Skeletal muscle satellite cell (primary cell): Measurements from ENCODE around the gene ANO1.

Experiments
- H3K27me3 ChIP-seq: 2 replicates; pipeline ENCODE4 v1.7.0; 2013; ENCODE audit warnings: low read length; ENCODE audit not compliant: control insufficient read depth, insufficient read depth
- H3K36me3 ChIP-seq: 2 replicates; pipeline ENCODE4 v1.7.0; 2013; ENCODE audit warnings: mild to moderate bottlenecking, control low read depth, low read length; ENCODE audit not compliant: insufficient read depth
- H3K4me1 ChIP-seq: 2 replicates; pipeline ENCODE4 v1.7.0; 2013; ENCODE audit warnings: low read length; ENCODE audit not compliant: control insufficient read depth, insufficient read depth
- H3K4me2 ChIP-seq: 2 replicates; pipeline ENCODE4 v1.7.0; 2013; ENCODE audit warnings: mild to moderate bottlenecking, low read length
- H3K4me3 ChIP-seq: 2 replicates; pipeline ENCODE4 v1.7.0; 2013; ENCODE audit warnings: low read length
- H3K9ac ChIP-seq: 2 replicates; pipeline ENCODE4 v1.7.0; 2013; ENCODE audit warnings: mild to moderate bottlenecking, low read depth, low read length, moderate library complexity
- H3K9me3 ChIP-seq: replicated peaks from 2 replicates; pipeline ENCODE4 v1.7.0; 2013; ENCODE audit warnings: mild to moderate bottlenecking, control low read depth, low read length

The ANO1 gene

DNA sequence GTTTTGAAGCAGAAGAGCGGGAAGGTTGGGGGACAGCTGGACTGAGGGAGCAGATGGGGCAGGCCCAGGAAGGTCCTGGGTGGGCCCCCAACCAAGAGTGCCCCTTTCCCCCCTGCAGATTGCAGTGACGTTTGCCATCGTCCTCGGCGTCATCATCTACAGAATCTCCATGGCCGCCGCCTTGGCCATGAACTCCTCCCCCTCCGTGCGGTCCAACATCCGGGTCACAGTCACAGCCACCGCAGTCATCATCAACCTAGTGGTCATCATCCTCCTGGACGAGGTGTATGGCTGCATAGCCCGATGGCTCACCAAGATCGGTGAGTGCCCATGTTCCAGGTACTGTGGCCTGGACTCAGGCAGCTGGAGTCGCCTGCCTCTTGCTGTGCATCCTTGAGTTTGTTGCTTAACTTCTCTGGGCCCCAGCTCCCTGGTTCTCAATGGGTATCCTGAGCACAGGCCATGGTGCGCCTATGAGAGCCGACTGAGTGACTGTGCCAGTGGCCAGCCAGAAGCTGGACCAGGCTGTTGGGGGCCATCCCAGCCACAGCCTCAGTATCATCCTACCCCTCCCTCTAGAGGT is 83.0 kb downstream of the ANO1 start:
- peaks cover 9% of the 10 kb centered on the region for H3K4me1 ChIP-seq
- H3K9me3 ChIP-seq, result no peaks in the 10 kb centered on the region
- H3K27me3 ChIP-seq, result peaks cover 37% of the 10 kb centered on the region
- no peaks in the 10 kb centered on the region for H3K36me3 ChIP-seq
- H3K4me3 ChIP-seq, result no peak overlapping the region
- H3K4me2 ChIP-seq, result no peak overlapping the region
- no peak overlapping the region for H3K9ac ChIP-seq

DNA sequence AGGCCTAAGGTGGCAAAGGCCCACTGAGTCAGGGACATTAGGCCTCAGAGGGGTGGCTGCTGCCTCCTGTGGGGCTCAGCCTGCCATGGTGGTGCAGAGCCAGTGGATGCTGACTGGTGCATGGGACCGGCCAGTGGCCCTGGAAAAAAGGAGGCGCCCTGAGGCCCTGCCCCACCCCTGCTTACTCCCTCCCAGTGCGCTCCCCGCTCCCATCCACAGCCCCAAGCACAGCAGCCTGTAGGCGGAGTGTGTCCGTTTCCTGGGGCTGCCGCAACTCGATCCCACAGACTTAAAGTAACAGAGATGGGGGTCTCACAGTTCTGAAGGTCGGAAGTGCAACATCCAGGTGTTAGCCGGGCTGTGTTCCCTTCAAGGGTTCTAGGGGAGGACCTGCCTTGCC is 86.6 kb downstream of the ANO1 start:
- no peak overlapping the region for H3K4me2 ChIP-seq
- H3K4me3 ChIP-seq, result no peak overlapping the region

GRCh38 chr11:70167120-70167519 is 89.0 kb downstream of the ANO1 start:
- Histone ChIP-seq H3K27me3 (peaks cover 57% of the 10 kb centered on the region), H3K9ac (no peak overlapping the region), H3K4me3 (no peak overlapping the region), H3K4me2 (no peak overlapping the region), H3K4me1 (no peaks in the 10 kb centered on the region), H3K9me3 (no peaks in the 10 kb centered on the region), H3K36me3 (no peaks in the 10 kb centered on the region)

More for the DNA sequence above, 86.6 kb downstream of the ANO1 start:
- Histone ChIP-seq H3K9me3 (no peaks in the 10 kb centered on the region), H3K36me3 (no peaks in the 10 kb centered on the region), H3K27me3 (peaks cover 49% of the 10 kb centered on the region), H3K9ac (no peak overlapping the region), H3K4me1 (peaks cover 5% of the 10 kb centered on the region)

- no peak overlapping the region for H3K4me2 ChIP-seq
- H3K27me3 ChIP-seq, result peaks cover 59% of the 10 kb centered on the region
- H3K36me3 ChIP-seq, result no peaks in the 10 kb centered on the region
Measured at GRCh38 chr11:70167723-70168404, 89.7 kb downstream of the ANO1 start.

GRCh38 chr11:70168405-70168754 is 90.3 kb downstream of the ANO1 start:
- Histone ChIP-seq H3K4me1 (no peaks in the 10 kb centered on the region), H3K4me2 (no peak overlapping the region), H3K36me3 (no peaks in the 10 kb centered on the region), H3K4me3 (no peak overlapping the region), H3K9me3 (no peaks in the 10 kb centered on the region), H3K27me3 (peaks cover 59% of the 10 kb centered on the region), H3K9ac (no peak overlapping the region)

More at GRCh38 chr11:70167723-70168404, 89.7 kb downstream of the ANO1 start:
- no peak overlapping the region for H3K4me3 ChIP-seq
- no peak overlapping the region for H3K9ac ChIP-seq
- H3K9me3 ChIP-seq, result no peaks in the 10 kb centered on the region
- H3K4me1 ChIP-seq, result no peaks in the 10 kb centered on the region

DNA sequence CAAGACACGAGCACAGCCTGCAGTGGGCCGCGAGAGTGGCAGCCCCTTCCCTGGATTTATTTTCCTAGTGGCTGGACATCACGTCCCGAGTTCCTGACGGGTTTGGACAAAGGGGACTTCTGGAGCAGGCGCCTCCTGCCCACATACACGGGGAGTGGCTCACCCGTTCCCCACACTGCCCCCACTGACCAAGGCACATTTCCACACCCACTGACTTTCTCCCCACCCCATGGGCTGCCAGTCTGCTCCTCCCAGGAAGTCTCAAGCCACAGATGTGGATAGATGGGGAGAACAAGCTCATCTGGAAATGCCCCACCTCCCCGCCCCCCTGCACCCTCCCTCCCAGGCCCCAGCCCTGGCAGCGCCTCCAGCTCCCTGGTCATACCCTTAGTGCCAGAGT is 91.0 kb downstream of the ANO1 start:
- no peaks in the 10 kb centered on the region for H3K9me3 ChIP-seq
- no peak overlapping the region for H3K4me2 ChIP-seq
- no peaks in the 10 kb centered on the region for H3K4me1 ChIP-seq
- H3K27me3 ChIP-seq, result peaks cover 53% of the 10 kb centered on the region
- no peaks in the 10 kb centered on the region for H3K36me3 ChIP-seq
- H3K4me3 ChIP-seq, result no peak overlapping the region
- H3K9ac ChIP-seq, result no peak overlapping the region

- Histone ChIP-seq H3K4me3 (no peak overlapping the region), H3K9ac (no peak overlapping the region), H3K27me3 (peaks cover 48% of the 10 kb centered on the region), H3K36me3 (no peaks in the 10 kb centered on the region), H3K9me3 (no peaks in the 10 kb centered on the region), H3K4me2 (no peak overlapping the region), H3K4me1 (no peaks in the 10 kb centered on the region)
Measured at GRCh38 chr11:70169632-70170031, 91.5 kb downstream of the ANO1 start.

DNA sequence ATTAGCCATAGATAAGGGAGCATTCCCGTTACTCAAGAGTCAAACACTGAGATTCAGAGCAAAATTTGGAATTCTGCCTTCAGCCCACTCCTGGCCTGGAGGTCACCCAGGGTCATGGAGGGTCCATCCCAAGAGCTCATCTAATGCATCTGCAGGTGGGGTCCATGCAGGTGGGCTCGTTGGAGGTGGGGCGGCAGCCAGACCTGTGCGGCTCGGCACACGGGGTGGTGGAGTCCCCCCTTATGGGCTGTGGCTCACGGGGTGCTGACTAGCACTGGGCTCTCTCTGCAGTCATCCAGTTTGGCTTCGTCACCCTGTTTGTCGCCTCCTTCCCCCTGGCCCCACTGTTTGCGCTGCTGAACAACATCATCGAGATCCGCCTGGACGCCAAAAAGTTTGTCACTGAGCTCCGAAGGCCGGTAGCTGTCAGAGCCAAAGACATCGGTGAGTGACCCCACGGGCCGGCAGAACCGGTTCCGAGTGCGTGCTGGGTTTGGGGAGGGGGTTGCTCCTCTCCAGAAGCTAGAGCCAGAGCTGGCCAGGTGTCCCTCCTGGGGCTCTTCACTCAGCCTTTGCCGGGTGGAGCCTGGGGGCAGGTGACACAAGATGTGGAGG is 92.6 kb downstream of the ANO1 start:
- H3K9ac ChIP-seq, result no peak overlapping the region
- H3K4me1 ChIP-seq, result no peaks in the 10 kb centered on the region
- H3K27me3 ChIP-seq, result peaks cover 45% of the 10 kb centered on the region
- no peaks in the 10 kb centered on the region for H3K36me3 ChIP-seq
- no peak overlapping the region for H3K4me2 ChIP-seq
- H3K9me3 ChIP-seq, result no peaks in the 10 kb centered on the region
- H3K4me3 ChIP-seq, result no peak overlapping the region

- Histone ChIP-seq H3K4me1 (no peaks in the 10 kb centered on the region), H3K9me3 (no peaks in the 10 kb centered on the region), H3K27me3 (peaks cover 37% of the 10 kb centered on the region), H3K36me3 (no peaks in the 10 kb centered on the region), H3K4me2 (no peak overlapping the region), H3K9ac (no peak overlapping the region), H3K4me3 (no peak overlapping the region)
Measured at GRCh38 chr11:70173018-70173417, 94.9 kb downstream of the ANO1 start.

DNA sequence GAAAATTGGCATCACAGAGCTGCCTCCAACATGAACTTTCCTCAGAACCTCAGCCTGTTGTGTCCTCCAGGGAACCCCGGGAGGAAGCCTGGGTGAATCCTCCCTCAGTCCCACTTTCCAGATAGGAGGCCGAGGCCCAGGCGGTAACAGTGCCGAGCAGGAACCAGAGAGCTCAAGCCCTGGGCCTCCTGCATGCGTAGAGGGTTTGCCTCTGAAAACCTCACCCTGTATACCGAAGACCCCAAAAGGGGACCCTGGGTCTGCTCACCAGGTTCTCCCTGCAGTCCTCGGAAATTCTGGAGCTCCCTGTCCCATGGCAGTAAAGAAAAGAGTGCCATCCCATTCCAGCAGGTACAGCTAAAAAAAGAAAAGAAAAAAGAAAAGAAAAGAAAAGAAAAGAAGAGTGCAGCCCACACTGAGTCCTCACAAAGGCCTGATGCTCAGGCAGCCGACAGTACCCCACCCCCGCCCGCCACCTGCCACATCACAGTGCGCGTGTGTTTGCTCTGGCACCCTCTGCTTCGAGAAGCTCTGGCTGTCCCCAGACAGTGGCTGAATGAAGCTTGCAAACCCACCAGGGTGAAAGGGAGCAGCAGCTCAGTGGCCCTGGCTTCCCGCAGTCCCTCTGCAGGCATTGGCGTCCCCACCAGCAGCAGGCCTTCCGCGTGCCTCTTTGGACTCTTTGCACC is 96.6 kb downstream of the ANO1 start:
- H3K36me3 ChIP-seq, result no peaks in the 10 kb centered on the region
- peaks cover 43% of the 10 kb centered on the region for H3K27me3 ChIP-seq
- no peak overlapping the region for H3K4me2 ChIP-seq
- no peaks in the 10 kb centered on the region for H3K4me1 ChIP-seq
- no peak overlapping the region for H3K9ac ChIP-seq
- H3K9me3 ChIP-seq, result no peaks in the 10 kb centered on the region
- no peak overlapping the region for H3K4me3 ChIP-seq

GRCh38 chr11:70175236-70175698 is 97.2 kb downstream of the ANO1 start:
- Histone ChIP-seq H3K4me3 (no peak overlapping the region), H3K9me3 (no peaks in the 10 kb centered on the region), H3K4me2 (no peak overlapping the region), H3K9ac (no peak overlapping the region), H3K36me3 (no peaks in the 10 kb centered on the region), H3K4me1 (no peaks in the 10 kb centered on the region), H3K27me3 (peaks cover 42% of the 10 kb centered on the region)
